ENCODE results near the gene HOXD12.

HOXD12 gene

DNA sequence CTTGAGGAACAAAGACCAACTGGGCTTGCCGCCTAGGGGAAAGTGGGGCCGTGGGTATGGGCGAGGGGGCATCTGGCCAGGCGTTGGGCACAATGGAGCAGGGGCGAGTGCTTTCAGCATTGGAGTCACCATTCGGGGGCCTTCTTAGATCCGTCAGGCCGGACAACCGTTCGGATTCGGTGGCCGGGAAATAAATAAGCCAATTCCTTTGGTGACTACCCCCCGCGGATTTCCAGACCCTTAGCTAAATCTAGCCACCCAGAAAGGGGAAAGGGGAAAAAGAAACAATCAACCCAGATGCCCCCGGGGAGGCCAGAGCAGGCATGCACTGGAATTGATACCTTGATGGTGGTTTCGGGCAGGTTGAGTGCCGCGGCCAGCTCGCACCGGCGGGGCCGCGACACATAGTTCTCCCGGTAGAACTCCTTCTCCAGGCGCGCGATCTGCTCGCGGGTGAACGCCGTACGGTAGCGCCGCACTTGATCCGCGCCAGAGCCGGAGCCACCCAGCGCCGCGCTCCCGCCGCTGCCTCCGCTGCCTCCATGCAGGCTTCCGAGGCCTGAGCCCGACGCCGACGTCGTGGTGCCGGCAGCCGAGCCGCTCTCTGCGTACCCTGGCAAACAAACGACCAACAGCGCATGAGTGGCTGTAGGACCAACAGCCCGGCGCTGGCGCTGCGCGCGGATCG lies 17.6 kb upstream of the HOXD12 start:
- no peak for DNase-seq (ENCODE audit: extremely low read depth, low read depth)
- H3K4me3 ChIP-seq (replicated peaks; ENCODE audit: low read depth, low read length) = no peak overlapping the region
- TF ChIP-seq, protein P1, sequence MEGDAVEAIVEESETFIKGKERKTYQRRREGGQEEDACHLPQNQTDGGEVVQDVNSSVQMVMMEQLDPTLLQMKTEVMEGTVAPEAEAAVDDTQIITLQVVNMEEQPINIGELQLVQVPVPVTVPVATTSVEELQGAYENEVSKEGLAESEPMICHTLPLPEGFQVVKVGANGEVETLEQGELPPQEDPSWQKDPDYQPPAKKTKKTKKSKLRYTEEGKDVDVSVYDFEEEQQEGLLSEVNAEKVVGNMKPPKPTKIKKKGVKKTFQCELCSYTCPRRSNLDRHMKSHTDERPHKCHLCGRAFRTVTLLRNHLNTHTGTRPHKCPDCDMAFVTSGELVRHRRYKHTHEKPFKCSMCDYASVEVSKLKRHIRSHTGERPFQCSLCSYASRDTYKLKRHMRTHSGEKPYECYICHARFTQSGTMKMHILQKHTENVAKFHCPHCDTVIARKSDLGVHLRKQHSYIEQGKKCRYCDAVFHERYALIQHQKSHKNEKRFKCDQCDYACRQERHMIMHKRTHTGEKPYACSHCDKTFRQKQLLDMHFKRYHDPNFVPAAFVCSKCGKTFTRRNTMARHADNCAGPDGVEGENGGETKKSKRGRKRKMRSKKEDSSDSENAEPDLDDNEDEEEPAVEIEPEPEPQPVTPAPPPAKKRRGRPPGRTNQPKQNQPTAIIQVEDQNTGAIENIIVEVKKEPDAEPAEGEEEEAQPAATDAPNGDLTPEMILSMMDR (IDR thresholded peaks at IDR 0.05; ENCODE audit: low read depth, low read length, missing control alignments) = no peak

DNA sequence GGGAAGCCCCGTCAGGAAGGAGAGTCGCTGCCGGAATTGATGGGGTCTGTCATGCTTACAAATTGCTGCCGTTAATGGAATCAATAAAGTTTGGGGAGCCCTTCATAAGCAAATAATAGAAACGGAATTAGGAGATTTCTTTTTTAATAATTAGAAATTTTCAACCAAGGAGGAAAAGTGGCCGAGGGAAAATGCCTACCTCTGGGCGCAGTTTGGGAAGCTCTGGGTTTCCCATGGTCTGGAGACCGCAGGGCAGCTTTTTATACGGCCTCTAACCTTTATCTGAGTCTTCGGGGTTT lies 17.1 kb upstream of the HOXD12 start:
- H3K4me3 ChIP-seq (replicated peaks; ENCODE audit: low read depth, low read length) = no peak overlapping the region
- no peak for DNase-seq (ENCODE audit: extremely low read depth, low read depth)
- TF ChIP-seq, protein P1 (IDR thresholded peaks at IDR 0.05; ENCODE audit: low read depth, low read length, missing control alignments) = no peak

DNA sequence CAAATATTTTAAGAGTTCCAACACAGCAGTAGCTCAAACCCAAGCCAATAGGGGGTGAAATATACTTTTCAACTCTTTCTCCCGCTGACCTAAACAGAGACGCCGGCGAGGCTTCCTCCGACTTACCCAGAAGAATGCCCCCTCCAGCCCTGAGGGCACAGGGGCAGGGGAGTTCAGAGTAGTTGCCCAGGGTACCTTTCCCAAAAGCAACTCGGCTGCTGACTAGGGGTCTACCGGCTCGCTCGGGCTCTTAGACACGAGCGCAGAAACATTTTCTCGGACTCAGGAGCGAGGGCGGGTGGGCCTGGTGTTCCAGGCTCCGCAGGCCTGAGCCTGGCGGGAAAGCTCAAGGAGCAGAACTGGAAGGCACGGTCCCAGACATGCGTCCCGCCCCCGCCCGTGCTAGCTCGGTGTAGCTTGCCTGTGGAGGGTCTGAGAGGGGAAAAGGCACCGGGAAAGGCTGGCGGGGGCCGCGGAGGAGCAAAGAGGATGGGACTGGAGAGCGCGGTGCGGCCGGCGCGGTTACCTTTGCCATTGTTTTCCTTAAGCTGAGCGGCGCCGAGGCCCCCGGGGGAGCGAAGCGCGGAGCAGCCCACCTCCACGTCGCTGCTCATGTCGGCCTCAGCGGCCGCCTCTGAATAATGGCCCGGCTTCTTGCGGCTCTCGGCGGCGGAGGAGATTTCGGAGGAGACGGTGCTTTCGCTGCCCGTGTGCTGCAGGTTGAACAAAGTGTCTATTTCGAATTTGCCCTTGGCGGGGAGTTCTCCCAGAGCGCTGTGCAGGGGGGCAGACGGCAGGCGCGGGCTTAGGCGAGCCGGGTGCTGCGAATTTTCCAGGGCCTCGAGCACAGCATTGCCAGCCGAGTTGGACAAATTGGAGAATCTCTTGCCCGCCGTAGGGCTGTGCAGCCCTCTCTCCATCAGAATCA lies 16.5 kb upstream of the HOXD12 start:
- no peak overlapping the region for H3K4me3 ChIP-seq (replicated peaks; ENCODE audit: low read depth, low read length)
- DNase-seq (ENCODE audit: extremely low read depth, low read depth) = no peak
- TF ChIP-seq, protein P1 (IDR thresholded peaks at IDR 0.05; ENCODE audit: low read depth, low read length, missing control alignments) = no peak

DNA sequence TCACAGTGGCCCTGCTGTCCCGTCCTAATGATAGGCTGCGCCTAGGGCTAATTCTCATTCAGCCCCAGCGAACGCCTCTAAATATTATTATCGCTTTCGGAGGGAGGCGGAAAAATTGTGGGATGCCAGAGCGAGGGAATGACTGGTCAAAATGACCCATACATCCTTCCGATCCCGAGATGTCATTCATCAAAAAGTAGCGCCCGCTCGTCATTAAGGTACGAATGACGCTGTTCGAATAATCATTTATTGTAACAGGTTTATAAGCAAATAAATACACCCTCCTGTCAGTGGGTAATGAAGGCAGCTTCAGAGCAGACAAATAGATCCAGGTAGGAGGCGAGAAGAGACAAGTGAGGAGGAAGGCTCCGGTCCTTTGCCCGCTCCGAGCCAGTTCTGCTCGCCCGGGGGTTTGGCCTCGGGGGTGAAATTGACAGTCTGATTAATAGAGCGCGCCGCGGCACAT lies 15.8 kb upstream of the HOXD12 start, which contains the start of gene EVX2:
Gene EVX2, minus strand, starts transcription at position 167 of the 466 bp plus-strand sequence. CDS start 186 bp downstream, outside the sequence.
- no peak for DNase-seq (ENCODE audit: extremely low read depth, low read depth)
- H3K4me3 ChIP-seq (replicated peaks; ENCODE audit: low read depth, low read length) = no peak within 1 kb of the TSS
- TF ChIP-seq, protein P1 (IDR thresholded peaks at IDR 0.05; ENCODE audit: low read depth, low read length, missing control alignments) = no peak

DNA sequence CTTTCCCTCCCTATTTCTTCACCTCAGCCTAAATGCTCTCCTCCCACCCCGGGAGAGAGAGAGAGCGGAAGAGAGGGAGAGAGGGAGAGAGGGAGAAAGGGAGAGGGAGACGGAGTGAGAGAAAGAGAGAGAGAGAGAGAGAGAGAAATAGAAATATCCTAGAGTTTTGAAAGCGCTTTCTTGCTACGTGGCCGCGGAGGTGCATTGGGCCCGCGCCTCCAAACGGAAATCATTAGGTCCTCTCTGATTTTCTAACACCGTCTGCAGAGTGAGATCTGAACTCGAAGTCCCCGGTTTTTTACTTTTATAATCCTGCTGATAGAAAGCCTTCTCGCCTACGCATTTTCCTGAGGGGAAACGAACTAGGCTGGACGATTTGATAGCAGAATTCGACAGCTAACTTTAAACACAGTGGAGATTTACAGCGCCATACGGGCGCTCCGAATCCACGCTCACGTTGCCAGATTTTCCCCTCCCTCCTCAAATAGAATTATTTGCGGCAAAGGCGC lies 14.9 kb upstream of the HOXD12 start:
- TF ChIP-seq, protein P1 (IDR thresholded peaks at IDR 0.05; ENCODE audit: low read depth, low read length, missing control alignments) = no peak
- no peak for DNase-seq (ENCODE audit: extremely low read depth, low read depth)
- H3K4me3 ChIP-seq (replicated peaks; ENCODE audit: low read depth, low read length) = no peak overlapping the region

DNA sequence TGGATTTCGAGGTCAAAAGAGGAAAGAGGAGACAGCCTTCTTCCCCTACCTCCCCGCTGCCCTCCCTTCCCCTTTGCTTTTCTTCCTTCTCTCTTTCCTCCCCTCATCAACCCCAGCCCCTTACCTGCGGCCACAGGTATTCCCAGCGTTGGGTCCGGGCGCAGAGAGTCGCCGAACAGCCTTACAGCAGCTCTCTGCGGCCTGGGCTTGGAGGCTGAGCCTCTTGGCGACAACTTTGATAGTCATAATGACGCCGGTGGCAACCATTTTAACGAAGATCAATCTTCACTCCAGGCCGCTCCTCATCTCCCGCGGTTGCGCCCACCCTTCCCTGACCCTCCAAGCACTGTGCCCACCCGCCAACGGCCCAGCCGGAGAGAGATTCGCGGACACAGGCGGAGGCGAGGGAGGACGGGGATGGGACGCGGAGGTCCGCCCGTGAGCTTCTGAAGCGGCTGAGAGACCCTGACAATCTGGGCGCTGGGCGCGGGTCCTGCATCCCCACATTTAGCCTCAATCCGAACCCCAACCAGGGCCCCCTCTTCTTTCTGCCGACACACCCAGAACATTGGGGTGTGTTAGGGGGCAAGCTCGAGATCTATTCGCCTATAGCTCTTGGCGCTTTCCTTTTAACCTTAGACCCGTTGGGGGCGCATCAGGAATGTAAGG lies 14.3 kb upstream of the HOXD12 start:
- DNase-seq (ENCODE audit: extremely low read depth, low read depth) = no peak
- H3K4me3 ChIP-seq (replicated peaks; ENCODE audit: low read depth, low read length) = no peak overlapping the region
- TF ChIP-seq, protein P1 (IDR thresholded peaks at IDR 0.05; ENCODE audit: low read depth, low read length, missing control alignments) = no peak

Data from HFF-Myc (cell line).